Measurements from ENCODE around the gene FNDC7.

- TF ChIP-seq, protein P1, sequence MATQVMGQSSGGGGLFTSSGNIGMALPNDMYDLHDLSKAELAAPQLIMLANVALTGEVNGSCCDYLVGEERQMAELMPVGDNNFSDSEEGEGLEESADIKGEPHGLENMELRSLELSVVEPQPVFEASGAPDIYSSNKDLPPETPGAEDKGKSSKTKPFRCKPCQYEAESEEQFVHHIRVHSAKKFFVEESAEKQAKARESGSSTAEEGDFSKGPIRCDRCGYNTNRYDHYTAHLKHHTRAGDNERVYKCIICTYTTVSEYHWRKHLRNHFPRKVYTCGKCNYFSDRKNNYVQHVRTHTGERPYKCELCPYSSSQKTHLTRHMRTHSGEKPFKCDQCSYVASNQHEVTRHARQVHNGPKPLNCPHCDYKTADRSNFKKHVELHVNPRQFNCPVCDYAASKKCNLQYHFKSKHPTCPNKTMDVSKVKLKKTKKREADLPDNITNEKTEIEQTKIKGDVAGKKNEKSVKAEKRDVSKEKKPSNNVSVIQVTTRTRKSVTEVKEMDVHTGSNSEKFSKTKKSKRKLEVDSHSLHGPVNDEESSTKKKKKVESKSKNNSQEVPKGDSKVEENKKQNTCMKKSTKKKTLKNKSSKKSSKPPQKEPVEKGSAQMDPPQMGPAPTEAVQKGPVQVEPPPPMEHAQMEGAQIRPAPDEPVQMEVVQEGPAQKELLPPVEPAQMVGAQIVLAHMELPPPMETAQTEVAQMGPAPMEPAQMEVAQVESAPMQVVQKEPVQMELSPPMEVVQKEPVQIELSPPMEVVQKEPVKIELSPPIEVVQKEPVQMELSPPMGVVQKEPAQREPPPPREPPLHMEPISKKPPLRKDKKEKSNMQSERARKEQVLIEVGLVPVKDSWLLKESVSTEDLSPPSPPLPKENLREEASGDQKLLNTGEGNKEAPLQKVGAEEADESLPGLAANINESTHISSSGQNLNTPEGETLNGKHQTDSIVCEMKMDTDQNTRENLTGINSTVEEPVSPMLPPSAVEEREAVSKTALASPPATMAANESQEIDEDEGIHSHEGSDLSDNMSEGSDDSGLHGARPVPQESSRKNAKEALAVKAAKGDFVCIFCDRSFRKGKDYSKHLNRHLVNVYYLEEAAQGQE (IDR thresholded peaks at IDR 0.05; ENCODE audit: insufficient replicate concordance, low read depth): no peak
- TF ChIP-seq POLR2AphosphoS5 (IDR thresholded peaks at IDR 0.05; ENCODE audit: low read depth) (no peak), CTCF (IDR thresholded peaks at IDR 0.05; ENCODE audit: insufficient read depth, low read length) (no peak)
Measured at GRCh38 chr1:108729481-108729880, 16.8 kb downstream of the FNDC7 start.

All from HL-60 (cell line).